ENCODE measurements around the gene LMF1. TPM values are rescaled to one million over a fixed set of nuclear protein-coding genes. Genes with fewer than 3 reads are reported as not detected.

Gene LMF1
- total and polyA plus RNA-seq, 2 of the 13 experiments (the other 11 are each of a cell fraction or from before 2014, with no cell fraction given): 6.8 to 8.5 TPM

GRCh38 chr16:966505-966904 is 4.3 kb downstream of the LMF1 start:
- Histone ChIP-seq H3K9me3 (ENCODE audit: low read length) (no peaks in the 10 kb centered on the region), H3K36me3 (replicated peaks in 1 of 2; ENCODE audit: control insufficient read depth in 1 of 2, insufficient read depth in 2 of 2, low read length in 2 of 2) (0 out of 5 replicates have a peak, but pooled peaks cover 0 to 1% of the 10 kb centered on the region in 2 experiments), H3K79me2 (ENCODE audit: insufficient read depth, low read length) (no peaks in the 10 kb centered on the region), H3K4me3 (replicated peaks in 1 of 3; ENCODE audit: insufficient read depth in 1 of 3, low read depth in 2 of 3, low read length in 3 of 3) (no peak overlapping the region), H3K4me1 (ENCODE audit: insufficient read depth, low read length) (peaks cover 20% of the 10 kb centered on the region), H4K20me1 (ENCODE audit: insufficient read depth, low read length) (no peaks in the 10 kb centered on the region; the same call in 1 of the 2 replicates), H3K4me2 (ENCODE audit: low read depth, low read length) (no peak overlapping the region), H3K27me3 (ENCODE audit: control insufficient read depth in 1 of 2, insufficient read depth in 2 of 2, low read length in 2 of 2) (no peaks in the 10 kb centered on the region), H3K9ac (ENCODE audit: insufficient read depth, low read depth, low read length) (no peak overlapping the region), H2AFZ (ENCODE audit: low read length) (no peak overlapping the region), H3K27ac (ENCODE audit: extremely low read length, insufficient read depth, low read length) (no peak overlapping the region)
- WGBS (ENCODE audit: low lambda C conversion rate): 97% methylated on average over 10 of the region's 10 CpGs
- in situ Hi-C loops (cut with HindIII; ENCODE audit: extremely low pct_ligation_motif_present, low pct_unique_long_range_greater_than_20kb): no loop called here
- intact Hi-C loops (cut with micrococcal nuclease; ENCODE audit: unreplicated experiment): no loop called here
- ATAC-seq (no peak), DNase-seq (ENCODE audit: low spot score) (no peak), FAIRE-seq (no peak)
- POLR2A ChIA-PET: no interaction called here
- CTCF ChIA-PET (ENCODE audit: low intra/inter-chr PET ratio, low total read pairs): no interaction called here
- BruUV-seq (replicated peaks): no TSS peak
- TF ChIP-seq ZNF263 (CRISPR knock-in tag; IDR thresholded peaks at IDR 0.05): no peak
- no peak for TF ChIP-seq GPN1 (CRISPR knock-in tag; IDR thresholded peaks at IDR 0.05; ENCODE audit: borderline replicate concordance)
- no peak for TF ChIP-seq ZC3H4 (CRISPR knock-in tag; IDR thresholded peaks at IDR 0.05; ENCODE audit: borderline replicate concordance)
- no peak for TF ChIP-seq CENPBD1 (CRISPR knock-in tag; IDR thresholded peaks at IDR 0.05; ENCODE audit: borderline replicate concordance, low read depth)
- TF ChIP-seq ZBTB4 (CRISPR knock-in tag; IDR thresholded peaks at IDR 0.05; ENCODE audit: borderline replicate concordance): no peak
- no peak for TF ChIP-seq SRSF4 (IDR thresholded peaks at IDR 0.05; ENCODE audit: low read depth, low read length, poor library complexity, severe bottlenecking)
- TF ChIP-seq ZNF382 (CRISPR knock-in tag; IDR thresholded peaks at IDR 0.05; ENCODE audit: borderline replicate concordance): no peak
- TF ChIP-seq KLF12 (CRISPR knock-in tag; IDR thresholded peaks at IDR 0.05; ENCODE audit: borderline replicate concordance): no peak
- TF ChIP-seq FOXA1 (IDR thresholded peaks at IDR 0.05): no peak
- no peak for TF ChIP-seq FOXA1 (CRISPR knock-in tag; IDR thresholded peaks at IDR 0.05)
- TF ChIP-seq THAP8 (CRISPR knock-in tag; IDR thresholded peaks at IDR 0.05; ENCODE audit: borderline replicate concordance): no peak
- no peak for TF ChIP-seq HOXA7 (CRISPR knock-in tag; IDR thresholded peaks at IDR 0.05)
- no peak for TF ChIP-seq ZMYM3 (CRISPR knock-in tag; IDR thresholded peaks at IDR 0.05)
- no peak for TF ChIP-seq E2F1 (CRISPR knock-in tag; IDR thresholded peaks at IDR 0.05)
- no peak for TF ChIP-seq CREB3 (CRISPR knock-in tag; IDR thresholded peaks at IDR 0.05)
- TF ChIP-seq ELF4 (CRISPR knock-in tag; IDR thresholded peaks at IDR 0.05; ENCODE audit: borderline replicate concordance): no peak

Data from HepG2 (cell line).